GM21619 (cell line): Measurements from ENCODE around the gene SLC10A2.
A peak's percentile ranks its signal among the peaks of the same experiment; 100 is the strongest.
"Not testable (repeated sequence)": the region's sequence is repeated elsewhere in the genome, so short reads cannot be mapped to it uniquely, and the experiment has no call there.

Experiments used
- ATAC-seq: cut with Tn5 transposase; IDR thresholded peaks from one replicate; pipeline ENCODE4 v1.9.1; 2021; ENCODE audit not compliant: unreplicated experiment

SLC10A2 gene

GRCh38 chr13:103066079-103066780 lies at the start of gene SLC10A2:
Gene SLC10A2 (minus strand): TSS chr13:103066417. CDS start chr13:103066249, 168 bp downstream.
- no peak for ATAC-seq

GRCh38 chr13:103107580-103107979 lies 41.4 kb upstream of the SLC10A2 start:
- no peak for ATAC-seq

- no peak for ATAC-seq
Measured at GRCh38 chr13:103104340-103104739, 38.1 kb upstream of the SLC10A2 start.

GRCh38 chr13:103103456-103103855 lies 37.2 kb upstream of the SLC10A2 start:
- ATAC-seq, result not testable (repeated sequence)

- ATAC-seq, result no peak
Measured at GRCh38 chr13:103102482-103102881, 36.3 kb upstream of the SLC10A2 start.

GRCh38 chr13:103101901-103102300 lies 35.7 kb upstream of the SLC10A2 start:
- ATAC-seq, result no peak

- no peak for ATAC-seq
Measured at GRCh38 chr13:103101500-103101899, 35.3 kb upstream of the SLC10A2 start.

- ATAC-seq, result no peak
Measured at GRCh38 chr13:103100830-103101229, 34.6 kb upstream of the SLC10A2 start.

GRCh38 chr13:103099722-103100293 lies 33.6 kb upstream of the SLC10A2 start:
- ATAC-seq, result no peak

GRCh38 chr13:103098535-103098934 lies 32.3 kb upstream of the SLC10A2 start:
- no peak for ATAC-seq

GRCh38 chr13:103097366-103097928 lies 31.2 kb upstream of the SLC10A2 start:
- ATAC-seq, result no peak

GRCh38 chr13:103093649-103094048 lies 27.4 kb upstream of the SLC10A2 start:
- ATAC-seq, result not testable (repeated sequence)

- ATAC-seq, result no peak
Measured at GRCh38 chr13:103087275-103087674, 21.1 kb upstream of the SLC10A2 start.

- ATAC-seq, result no peak
Measured at GRCh38 chr13:103081435-103081834, 15.2 kb upstream of the SLC10A2 start.

GRCh38 chr13:103078158-103078557 lies 11.9 kb upstream of the SLC10A2 start:
- ATAC-seq, result peak; percentile 93

- no peak for ATAC-seq
Measured at GRCh38 chr13:103068836-103069235, 2.6 kb upstream of the SLC10A2 start.

GRCh38 chr13:103067751-103068555 lies 1.7 kb upstream of the SLC10A2 start:
- ATAC-seq, result peak; percentile 73

GRCh38 chr13:103066781-103067345 lies 646 bp upstream of the SLC10A2 start:
- no peak for ATAC-seq

GRCh38 chr13:103063376-103063775 lies 2.8 kb downstream of the SLC10A2 start:
- ATAC-seq, result no peak

GRCh38 chr13:103062079-103062478 lies 4.1 kb downstream of the SLC10A2 start:
- ATAC-seq, result no peak

GRCh38 chr13:103056008-103056407 lies 10.2 kb downstream of the SLC10A2 start:
- ATAC-seq, result no peak
